ENCODE data around the gene CCNG2. TPM values are rescaled to one million over a fixed set of nuclear protein-coding genes. Genes with fewer than 3 reads are reported as not detected.

Gene CCNG2
- total and polyA plus RNA-seq, 2 of the 4 experiments (the other 2 are of a cell fraction): 11.3 to 14.9 TPM

DNA sequence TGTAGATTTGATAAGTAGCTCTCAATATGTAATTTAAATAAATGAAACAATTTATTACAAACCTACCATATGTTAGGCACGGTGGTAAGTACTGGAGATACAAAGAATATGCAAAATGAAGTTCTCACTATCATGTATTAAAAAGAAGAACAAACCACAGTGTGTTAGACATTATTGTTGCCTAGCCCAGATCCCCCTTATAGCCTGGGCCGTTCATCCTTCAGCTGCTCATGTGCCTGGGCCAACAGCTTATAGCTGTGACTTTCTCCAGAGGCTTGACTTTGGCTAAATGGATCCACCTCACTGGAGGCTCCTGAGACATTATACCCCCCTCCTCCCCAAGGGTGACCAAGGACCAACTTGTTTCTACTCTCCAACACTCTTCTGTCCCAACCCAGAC, 29.8 kb upstream of the CCNG2 start:
- H3K79me1 ChIP-seq (ENCODE audit: low read depth in 1 of 2, low read length in 2 of 2): no peaks in the 10 kb centered on the region
- BruUV-seq (replicated peaks): no TSS peak
- H2BK120ac ChIP-seq (ENCODE audit: low read depth, low read length): no peak overlapping the region
- H4K8ac ChIP-seq (ENCODE audit: low read depth in 2 of 2, low read length in 2 of 2): no peak overlapping the region
- no peaks in the 10 kb centered on the region for H3K9me3 ChIP-seq (ENCODE audit: control insufficient read depth, insufficient read depth, low read length)
- intact Hi-C loops (cut with micrococcal nuclease) (no loop called here), in situ Hi-C loops (cut with MboI; ENCODE audit: low sequenced_read_pairs) (no loop called here), dilution Hi-C loops (cut with HindIII; ENCODE audit: low sequenced_read_pairs, unreplicated experiment) (no loop called here)
- no peak overlapping the region for H2BK15ac ChIP-seq (ENCODE audit: low read depth, low read length)
- WGBS, 2 experiments (ENCODE audit: extremely low coverage in 2 of 2, insufficient read length in 1 of 2): 38% methylated on average over 1 of the region's 2 CpGs; no CpG with 5 or more reads in 1 of the 2 experiments
- H3K18ac ChIP-seq (ENCODE audit: low read depth, low read length): no peak overlapping the region
- H2BK20ac ChIP-seq (ENCODE audit: low read depth, low read length): no peak overlapping the region
- no peak for TF ChIP-seq MAFK (IDR thresholded peaks at IDR 0.05; ENCODE audit: low read depth, low read length)
- no peak for TF ChIP-seq RAD21 (IDR thresholded peaks at IDR 0.05; ENCODE audit: low read length)
- TF ChIP-seq SMC3 (IDR thresholded peaks at IDR 0.05; ENCODE audit: low read depth, low read length): no peak
- no peak for TF ChIP-seq NFE2L2 (IDR thresholded peaks at IDR 0.05; ENCODE audit: low read depth, low read length)
- TF ChIP-seq RFX5 (IDR thresholded peaks at IDR 0.05; ENCODE audit: low read depth, low read length): no peak
- no peak for TF ChIP-seq RCOR1 (IDR thresholded peaks at IDR 0.05; ENCODE audit: insufficient replicate concordance, low read length)
- no peaks in the 10 kb centered on the region for H4K20me1 ChIP-seq (ENCODE audit: insufficient read depth, low read length)
- H3K4ac ChIP-seq (ENCODE audit: low read depth, low read length): no peak overlapping the region
- H3K4me3 ChIP-seq (ENCODE audit: insufficient read depth, low read depth, low read length): no peak overlapping the region
- DNase-seq: no peak
- no peak overlapping the region for H3K23ac ChIP-seq (ENCODE audit: low read depth, low read length)
- no peak overlapping the region for H4K91ac ChIP-seq (ENCODE audit: insufficient read depth, low read depth, low read length)
- no peak overlapping the region for H3K27ac ChIP-seq (ENCODE audit: insufficient read depth, low read length)
- POLR2A ChIA-PET (ENCODE audit: unreplicated experiment): no interaction called here
- no peak overlapping the region for H2BK5ac ChIP-seq (ENCODE audit: low read depth, low read length, poor library complexity, severe bottlenecking)
- CTCF ChIA-PET: interaction anchor here (0.9 kb wide), 1 partner anchor 76 kb away, joined by 4 read pairs; no protein-coding TSS in a partner anchor
- H2AK9ac ChIP-seq (replicated peaks; ENCODE audit: low read depth, low read length, poor library complexity): no peak overlapping the region
- no peak overlapping the region for H3K4me2 ChIP-seq (ENCODE audit: low read depth, low read length)
- H3K14ac ChIP-seq (replicated peaks; ENCODE audit: low read depth, low read length): no peak overlapping the region
- H3K9me1 ChIP-seq (ENCODE audit: insufficient read depth, low read length): no peaks in the 10 kb centered on the region
- H3K27me3 ChIP-seq (ENCODE audit: control insufficient read depth, insufficient read depth, low read length): peaks cover 27% of the 10 kb centered on the region
- no peak overlapping the region for H3K9ac ChIP-seq (ENCODE audit: low read depth, low read length)
- no peak overlapping the region for H4K5ac ChIP-seq (ENCODE audit: low read depth, low read length)
- no peak overlapping the region for H2AK5ac ChIP-seq (ENCODE audit: low read depth, low read length)
- H2AFZ ChIP-seq (replicated peaks; ENCODE audit: low read length, poor library complexity): no peak overlapping the region
- no peak for ATAC-seq (ENCODE audit: low read depth)
- H3K4me1 ChIP-seq (ENCODE audit: control insufficient read depth, insufficient read depth, low read length): no peaks in the 10 kb centered on the region
- no peaks in the 10 kb centered on the region for H3K36me3 ChIP-seq (ENCODE audit: control insufficient read depth, insufficient read depth, low read length)
- H3K56ac ChIP-seq (ENCODE audit: extremely low read depth, insufficient read depth, low read length): no peak overlapping the region

Measured in IMR-90 (cell line).